Ovary (tissue), 9 donors: ENCODE results near the gene CLCNKB. TPM values are rescaled to one million over a fixed set of nuclear protein-coding genes. Genes with fewer than 3 reads are reported as not detected.

Source experiments
- DNase-seq, 5 donors: peaks; one replicate each; pipeline ENCODE4 v3.0.0-alpha.2; 2019 to 2020
- H3K27ac ChIP-seq, 2 donors: fragments of 200-600 bp; one replicate each; pipeline versions ENCODE4 v1.5.1 to v1.8.0; 2019 to 2022
- H3K27me3 ChIP-seq: fragments of 200-600 bp; one replicate; pipeline ENCODE4 v1.8.0; 2022
- H3K36me3 ChIP-seq: fragments of 200-600 bp; sonication (generic); one replicate; pipeline ENCODE4 v1.5.1; 2019
- H3K4me1 ChIP-seq: one replicate; pipeline ENCODE4 v1.8.1; 2013; ENCODE audit warnings: mild to moderate bottlenecking, moderate library complexity; ENCODE audit not compliant: insufficient read depth
- H3K4me3 ChIP-seq: fragments of 200-600 bp; sonication (generic); one replicate; pipeline ENCODE4 v1.5.1; 2017
- H3K9me3 ChIP-seq, 2 donors: fragments of 200-600 bp in 1 of 2; sonication (generic) in 1 of 2; one replicate each; pipeline versions ENCODE4 v1.5.1 to v1.8.1; 2013 to 2019; ENCODE audit warnings: mild to moderate bottlenecking in 1 of 2, moderate library complexity in 1 of 2
- CTCF ChIP-seq, 3 donors: fragments of 450-650 bp in 2 of 3; fragments of 200-600 bp in 1 of 3; IDR thresholded peaks; one replicate each; pipeline versions ENCODE4 v1.5.1 to v1.8.0; 2016 to 2022; ENCODE audit warnings: antibody characterized with exemption in 3 of 3, mild to moderate bottlenecking in 1 of 3
- EP300 ChIP-seq: sonication (generic); formaldehyde crosslinking; IDR thresholded peaks from one replicate; pipeline ENCODE4 v1.6.1; 2017; ENCODE audit warnings: antibody characterized with exemption
- POLR2A ChIP-seq: fragments of 450-650 bp; IDR thresholded peaks from one replicate; pipeline ENCODE4 v1.6.1; 2017; ENCODE audit warnings: antibody characterized with exemption, mild to moderate bottlenecking, moderate library complexity
- WGBS, 3 donors: extraction: QIAGEN DNeasy Blood & Tissue Kit in 1 of 3; methylation state at CpG; one replicate each; pipeline versions ENCODE4 v1.1.5 to v1.1.7; 2013 to 2017; 5-methylcytosine and 5-hydroxymethylcytosine counted together
- intact Hi-C, 4 donors: fragments of 100-400 bp; cut with DNase I; formaldehyde crosslinking; loops; one replicate each; pipeline versions ENCODE4 v1.11.0 to v1.15.1; 2022 to 2023
- polyA plus RNA-seq, 2 donors: library from polyadenylated mRNA; stranded (reverse); fragments of 200-250 nt in 1 of 2; fragments of 350-450 nt in 1 of 2; fragmentation: Illumina TruSeq in 1 of 2; extraction: RNeasy Lipid Tissue Mini Kit (QIAGEN cat#74804) in 1 of 2; gene quantifications; one replicate each; pipeline ENCODE4 v1.2.3, GENCODE V29; 2013 to 2014
- total RNA-seq, 7 donors: library from RNA; depleted of rRNA in 2 of 7; stranded (reverse); fragments of >200 nt in 2 of 7; fragmentation: NEBNext Ultra II Directional in 3 of 7; extraction: Animal tissue kit (Norgen Biotek cat#: 25700) in 3 of 7; gene quantifications; one replicate each; pipeline versions ENCODE4 v1.1.0 to v1.2.4, GENCODE V29; 2016 to 2023
- donor health status: DM: no; HTN: no; CAD: no; lungs with moderate emphysema.
- donor health status: DM: no; HTN: no; CAD: no.
- donor health status: Bipolar disorder and iron deficiency.
- donor health status: DM: yes; HTN: yes; CAD: no.
- donor health status: DM: no; HTN: no; CAD: no.
- donor health status: DM: yes; HTN: yes; CAD: no.

CLCNKB gene
- total and polyA plus RNA-seq, 9 donors = 0.18 to 8.2 (median 1.3) TPM; not detected in 1

GRCh38 chr1:16010837-16011236, 32.7 kb upstream of the CLCNKB start:
- TF ChIP-seq CTCF (IDR thresholded peaks at IDR 0.05) (no peak), EP300 (no peak), POLR2A (no peak)
- Histone ChIP-seq H3K9me3 (no peaks in the 10 kb centered on the region), H3K4me3 (no peak overlapping the region), H3K27me3 (no peaks in the 10 kb centered on the region), H3K4me1 (peaks cover 10% of the 10 kb centered on the region), H3K36me3 (no peaks in the 10 kb centered on the region), H3K27ac (no peak overlapping the region)
- intact Hi-C loops = loop anchor here in 2 of 4 donors (2.0 to 5.0 kb wide), 3 partner anchors 41 to 171 kb away; no protein-coding TSS in a partner anchor
- no peak for DNase-seq
- WGBS, 3 donors = 86 to 93% (median 92%) methylated on average over 3 of the region's 3 CpGs

GRCh38 chr1:16011936-16012589, 31.5 kb upstream of the CLCNKB start:
- DNase-seq = peak in 2 of 5 donors; percentile 40 to 42
- Histone ChIP-seq H3K36me3 (no peaks in the 10 kb centered on the region), H3K9me3 (no peaks in the 10 kb centered on the region), H3K27me3 (no peaks in the 10 kb centered on the region), H3K4me3 (no peak overlapping the region), H3K27ac (peak overlapping the region; percentile 94 to 98), H3K4me1 (peaks cover 11% of the 10 kb centered on the region)
- intact Hi-C loops = loop anchor here in 2 of 4 donors (2.0 to 5.0 kb wide), 3 partner anchors 40 to 170 kb away; no protein-coding TSS in a partner anchor
- 87 to 90% (median 89%) methylated on average over 11 of the region's 11 CpGs for WGBS, 3 donors
- TF ChIP-seq CTCF (IDR thresholded peaks at IDR 0.05) = no peak
- no peak for TF ChIP-seq POLR2A
- TF ChIP-seq EP300 = no peak

- Histone ChIP-seq H3K27me3 (no peaks in the 10 kb centered on the region), H3K9me3 (no peaks in the 10 kb centered on the region), H3K4me3 (peak overlapping the region; percentile 49), H3K36me3 (no peaks in the 10 kb centered on the region), H3K4me1 (peaks cover 17% of the 10 kb centered on the region), H3K27ac (peak overlapping the region; percentile 94 to 98)
- DNase-seq = peak; percentile 84 to 90 (median 86)
- no peak for TF ChIP-seq POLR2A
- intact Hi-C loops = loop anchor here in 2 of 4 donors (5.0 kb wide), 2 partner anchors 40 to 170 kb away; no protein-coding TSS in a partner anchor
- WGBS, 3 donors = 2 to 8% (median 5%) methylated on average over 16 to 36 of the region's 36 CpGs
These were observed 30.9 kb upstream of the CLCNKB start for GRCh38 chr1:16012590-16013219.

GRCh38 chr1:16013220-16013907, 30.2 kb upstream of the CLCNKB start:
- Histone ChIP-seq H3K36me3 (no peaks in the 10 kb centered on the region), H3K4me3 (peak overlapping the region; percentile 49), H3K9me3 (no peaks in the 10 kb centered on the region), H3K27ac (peak overlapping the region; percentile 94 to 98), H3K27me3 (no peaks in the 10 kb centered on the region), H3K4me1 (peaks cover 17% of the 10 kb centered on the region)
- peak; percentile 49 for TF ChIP-seq EP300
- TF ChIP-seq CTCF (IDR thresholded peaks at IDR 0.05) = no peak
- TF ChIP-seq POLR2A = no peak
- 9 to 20% (median 16%) methylated on average over 22 to 28 of the region's 28 CpGs for WGBS, 3 donors
- intact Hi-C loops = loop anchor here in 2 of 4 donors (5.0 kb wide), 2 partner anchors 39 to 169 kb away; no protein-coding TSS in a partner anchor
- DNase-seq = peak; percentile 87 to 90 (median 89)
